ENCODE results near the gene PICALM. TPM values are rescaled to one million over a fixed set of nuclear protein-coding genes. Genes with fewer than 3 reads are reported as not detected.

The PICALM gene
- total and polyA plus RNA-seq, 2 of the 13 experiments (the other 11 are each of a cell fraction or from before 2014, with no cell fraction given): 97.6 to 154 TPM

GRCh38 chr11:85923455-85923854, 145.4 kb downstream of the PICALM start (continued):
- TF ChIP-seq RERE (CRISPR knock-in tag; IDR thresholded peaks at IDR 0.05; ENCODE audit: low read depth): peak; percentile 53; the same call in 1 of the 2 replicates
- TF ChIP-seq FOXP1 (IDR thresholded peaks at IDR 0.05): no peak
- TF ChIP-seq FOXP1 (CRISPR knock-in tag; IDR thresholded peaks at IDR 0.05): peak; percentile 78
- peak; percentile 47; the same call in 1 of the 2 replicates for TF ChIP-seq ERF (CRISPR knock-in tag; IDR thresholded peaks at IDR 0.05)
- no peak for TF ChIP-seq ZNF468 (CRISPR knock-in tag; IDR thresholded peaks at IDR 0.05)
- TF ChIP-seq CREBL2 (CRISPR knock-in tag; IDR thresholded peaks at IDR 0.05; ENCODE audit: borderline replicate concordance): no peak
- peak; percentile 29; the same call in 1 of the 2 replicates for TF ChIP-seq GATA4 (IDR thresholded peaks at IDR 0.05; ENCODE audit: borderline replicate concordance, low read depth)
- TF ChIP-seq POLR2G (IDR thresholded peaks at IDR 0.05; ENCODE audit: low read depth, low read length): no peak
- peak; percentile 69 for TF ChIP-seq MIXL1 (CRISPR knock-in tag; IDR thresholded peaks at IDR 0.05)
- TF ChIP-seq ZBED4 (CRISPR knock-in tag; IDR thresholded peaks at IDR 0.05; ENCODE audit: borderline replicate concordance): peak; percentile 31; the same call in 1 of the 2 replicates
- peak; percentile 88 for TF ChIP-seq PAXIP1 (CRISPR knock-in tag; conservative IDR thresholded peaks at IDR 0.05)
- no peak for TF ChIP-seq SNRNP70 (IDR thresholded peaks at IDR 0.05; ENCODE audit: low read depth, low read length)
- TF ChIP-seq ZNF546 (CRISPR knock-in tag; conservative IDR thresholded peaks at IDR 0.05): no peak
- peak; percentile 23; the same call in 1 of the 2 replicates for TF ChIP-seq ZSCAN9 (CRISPR knock-in tag; IDR thresholded peaks at IDR 0.05; ENCODE audit: borderline replicate concordance)
- TF ChIP-seq FOXA1 (IDR thresholded peaks at IDR 0.05): no peak
- TF ChIP-seq FOXA1 (CRISPR knock-in tag; IDR thresholded peaks at IDR 0.05): peak; percentile 45
- TF ChIP-seq ZNF121 (CRISPR knock-in tag; IDR thresholded peaks at IDR 0.05): no peak
- TF ChIP-seq MEIS1 (CRISPR knock-in tag; IDR thresholded peaks at IDR 0.05; ENCODE audit: borderline replicate concordance): no peak
- no peak for TF ChIP-seq ZNF225 (CRISPR knock-in tag; IDR thresholded peaks at IDR 0.05)
